ENCODE data around the gene HOXA5.

HOXA5 gene

DNA sequence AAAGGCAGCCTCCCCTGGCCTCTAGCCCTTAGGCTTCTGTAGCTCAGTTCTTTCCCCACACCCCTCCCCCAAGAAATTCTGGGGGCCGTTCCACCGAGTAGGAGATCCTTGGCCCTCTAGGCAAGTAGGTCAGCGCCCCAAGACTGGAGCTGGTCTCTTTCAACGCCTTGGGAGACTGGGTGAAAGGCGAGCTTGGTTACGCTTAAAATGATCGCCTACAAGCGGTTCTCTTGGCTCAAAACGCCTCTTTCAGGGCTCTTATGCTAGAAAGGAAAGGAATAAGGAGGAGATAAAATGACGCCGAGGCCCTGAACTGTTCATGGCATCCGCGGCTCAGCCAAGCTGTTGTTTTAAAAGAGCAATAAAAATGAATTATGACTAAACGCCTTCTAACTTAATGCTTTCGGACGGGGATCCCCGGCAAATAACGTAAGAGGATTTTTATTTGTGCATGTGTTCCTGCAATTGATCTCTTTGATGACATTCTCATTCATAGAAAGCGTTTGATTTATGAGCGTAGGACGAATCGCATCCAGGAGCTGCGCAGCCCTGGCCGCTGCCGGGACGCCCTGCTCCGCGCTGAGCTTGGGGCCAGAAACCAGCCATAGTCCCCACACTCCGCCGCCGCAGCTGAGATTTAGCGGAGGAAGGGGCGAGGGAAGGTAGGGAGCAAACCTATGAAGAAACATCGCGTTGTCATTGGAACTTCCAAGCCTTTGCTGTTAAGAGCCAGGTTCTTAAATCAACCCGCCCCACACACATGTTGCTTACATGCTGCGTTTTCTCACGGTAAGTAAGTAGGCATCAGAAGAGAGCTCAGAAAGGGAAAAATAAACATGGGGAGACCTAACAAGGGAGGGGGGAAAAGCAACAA is 44.7 kb downstream of the HOXA5 start:
- Histone ChIP-seq H3K9me3 (ENCODE audit: control insufficient read depth, insufficient read depth, low read depth, low read length) (no peaks in the 10 kb centered on the region), H3K27me3 (ENCODE audit: control insufficient read depth, insufficient read depth, low read length) (peaks cover 100% of the 10 kb centered on the region), H3K4me3 (ENCODE audit: low read depth, low read length) (peak overlapping the region; percentile 77), H3K27ac (ENCODE audit: low read depth, low read length) (no peak overlapping the region), H3K9ac (ENCODE audit: low read length) (peak overlapping the region; percentile 86), H3K36me3 (ENCODE audit: control insufficient read depth, insufficient read depth, low read length) (no peaks in the 10 kb centered on the region), H3K4me1 (ENCODE audit: control insufficient read depth, insufficient read depth, low read length) (peaks cover 50% of the 10 kb centered on the region)

DNA sequence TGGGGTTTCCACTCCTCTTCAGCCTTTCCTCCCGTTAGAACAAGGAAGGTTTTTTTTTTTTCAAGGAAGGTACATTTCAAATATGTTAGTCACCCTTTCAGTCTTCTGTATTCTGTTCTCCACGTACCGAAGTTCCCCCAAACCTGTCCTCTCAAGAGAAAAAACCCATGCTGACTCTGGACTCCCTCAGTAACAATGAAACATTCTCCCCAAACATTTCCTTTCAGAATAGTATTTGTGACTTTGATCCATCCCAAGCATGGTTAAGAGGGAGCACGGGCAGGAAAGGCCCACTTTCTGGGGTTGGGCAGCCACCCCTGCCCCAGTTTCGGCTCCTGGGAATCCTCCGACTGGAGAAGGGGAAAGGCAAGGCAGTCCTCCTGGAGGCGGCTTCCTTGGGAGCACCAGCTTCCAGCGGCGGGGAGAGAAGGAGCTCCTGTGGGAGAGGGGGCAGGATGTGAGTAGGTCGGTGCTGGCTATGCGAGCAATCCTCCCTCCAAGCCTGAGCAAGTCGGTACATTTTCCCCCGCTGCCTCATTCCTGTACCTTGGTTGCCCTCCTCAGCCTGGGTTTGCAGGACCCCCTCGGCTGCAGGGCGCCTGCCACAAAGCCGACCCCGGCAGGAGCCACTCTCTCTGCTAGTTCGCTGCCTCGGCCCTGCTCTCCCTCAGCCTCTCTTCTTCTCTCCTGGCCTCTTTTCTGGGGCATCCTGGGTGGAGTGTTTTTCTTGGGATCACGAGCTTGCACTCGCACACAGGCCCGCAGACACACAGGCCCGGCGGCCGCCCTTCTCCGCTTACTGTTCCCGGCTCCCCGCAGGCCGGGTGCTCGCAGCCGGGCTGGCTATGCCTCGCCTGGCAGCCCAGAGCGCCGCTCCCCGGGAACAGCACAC is 45.5 kb downstream of the HOXA5 start:
- Histone ChIP-seq H3K27me3 (ENCODE audit: control insufficient read depth, insufficient read depth, low read length) (peaks cover 100% of the 10 kb centered on the region), H3K9ac (ENCODE audit: low read length) (peak overlapping the region; percentile 86), H3K36me3 (ENCODE audit: control insufficient read depth, insufficient read depth, low read length) (no peaks in the 10 kb centered on the region), H3K4me3 (ENCODE audit: low read depth, low read length) (peak overlapping the region; percentile 77), H3K27ac (ENCODE audit: low read depth, low read length) (no peak overlapping the region), H3K4me1 (ENCODE audit: control insufficient read depth, insufficient read depth, low read length) (peaks cover 55% of the 10 kb centered on the region), H3K9me3 (ENCODE audit: control insufficient read depth, insufficient read depth, low read depth, low read length) (no peaks in the 10 kb centered on the region)

- Histone ChIP-seq H3K9ac (ENCODE audit: low read length) (peak overlapping the region; percentile 86), H3K27me3 (ENCODE audit: control insufficient read depth, insufficient read depth, low read length) (peaks cover 100% of the 10 kb centered on the region), H3K4me3 (ENCODE audit: low read depth, low read length) (peak overlapping the region; percentile 77), H3K4me1 (ENCODE audit: control insufficient read depth, insufficient read depth, low read length) (peaks cover 59% of the 10 kb centered on the region), H3K36me3 (ENCODE audit: control insufficient read depth, insufficient read depth, low read length) (no peaks in the 10 kb centered on the region), H3K9me3 (ENCODE audit: control insufficient read depth, insufficient read depth, low read depth, low read length) (no peaks in the 10 kb centered on the region), H3K27ac (ENCODE audit: low read depth, low read length) (peak overlapping the region; percentile 22; the same call in 1 of the 2 replicates)
Observed at GRCh38 chr7:27096768-27097514, 46.5 kb downstream of the HOXA5 start.

DNA sequence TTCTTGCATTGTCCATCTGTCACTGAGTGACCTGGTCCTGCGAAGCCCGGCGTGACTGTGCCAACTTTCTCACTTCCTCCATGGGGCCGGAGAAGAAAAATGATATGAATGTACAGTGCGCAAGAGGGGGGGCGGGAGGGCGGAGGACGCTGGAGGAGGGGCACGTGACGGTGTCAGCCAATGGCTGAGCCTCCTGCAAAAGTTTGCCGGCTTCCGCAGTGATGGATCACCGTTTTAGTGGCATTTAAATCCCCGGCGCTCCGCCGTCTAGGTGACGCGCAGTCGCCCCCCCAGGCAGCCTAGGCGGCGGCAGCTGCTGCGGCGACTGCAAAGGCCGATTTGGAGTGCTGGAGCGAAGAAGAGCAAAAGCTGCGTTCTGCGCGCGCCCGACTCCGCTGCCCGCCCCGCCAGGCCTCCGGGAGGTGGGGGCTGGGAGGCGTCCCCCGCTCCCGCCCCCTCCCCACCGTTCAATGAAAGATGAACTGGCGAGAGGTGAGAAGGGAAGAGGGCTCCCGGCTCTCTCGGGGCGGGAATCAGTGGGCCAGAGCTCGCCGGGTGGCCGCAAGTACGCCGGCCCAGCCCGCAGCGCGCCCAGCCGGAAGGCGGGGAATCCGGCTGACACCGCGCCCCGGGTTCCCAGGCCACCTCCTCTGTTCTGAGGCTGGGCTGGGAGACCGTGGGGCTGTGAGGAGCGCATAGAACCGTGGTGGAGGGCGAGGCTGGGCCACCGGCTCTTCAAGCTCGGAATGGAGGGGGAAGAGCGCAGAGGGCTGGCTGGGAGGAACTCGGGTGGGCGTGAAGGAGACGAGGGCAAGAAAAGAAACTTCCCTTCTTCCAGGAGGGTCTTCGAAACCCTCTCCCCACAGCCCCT is 47.3 kb downstream of the HOXA5 start, which contains the start of gene HOXA1:
Gene HOXA1 (minus strand): TSS at position 104 of the 871 bp plus-strand sequence. CDS start 88 bp downstream, at position 16.
- H3K27me3 ChIP-seq (ENCODE audit: control insufficient read depth, insufficient read depth, low read length) = peaks cover 99% of the 10 kb centered on the region
- H3K4me1 ChIP-seq (ENCODE audit: control insufficient read depth, insufficient read depth, low read length) = peaks cover 58% of the 10 kb centered on the region
- no peaks in the 10 kb centered on the region for H3K36me3 ChIP-seq (ENCODE audit: control insufficient read depth, insufficient read depth, low read length)
- peak within 1 kb of the TSS; percentile 22; the same call in 1 of the 2 replicates for H3K27ac ChIP-seq (ENCODE audit: low read depth, low read length)
- peak within 1 kb of the TSS; percentile 86 for H3K9ac ChIP-seq (ENCODE audit: low read length)
- peak within 1 kb of the TSS; percentile 77 for H3K4me3 ChIP-seq (ENCODE audit: low read depth, low read length)
- H3K9me3 ChIP-seq (ENCODE audit: control insufficient read depth, insufficient read depth, low read depth, low read length) = no peaks in the 10 kb centered on the region

DNA sequence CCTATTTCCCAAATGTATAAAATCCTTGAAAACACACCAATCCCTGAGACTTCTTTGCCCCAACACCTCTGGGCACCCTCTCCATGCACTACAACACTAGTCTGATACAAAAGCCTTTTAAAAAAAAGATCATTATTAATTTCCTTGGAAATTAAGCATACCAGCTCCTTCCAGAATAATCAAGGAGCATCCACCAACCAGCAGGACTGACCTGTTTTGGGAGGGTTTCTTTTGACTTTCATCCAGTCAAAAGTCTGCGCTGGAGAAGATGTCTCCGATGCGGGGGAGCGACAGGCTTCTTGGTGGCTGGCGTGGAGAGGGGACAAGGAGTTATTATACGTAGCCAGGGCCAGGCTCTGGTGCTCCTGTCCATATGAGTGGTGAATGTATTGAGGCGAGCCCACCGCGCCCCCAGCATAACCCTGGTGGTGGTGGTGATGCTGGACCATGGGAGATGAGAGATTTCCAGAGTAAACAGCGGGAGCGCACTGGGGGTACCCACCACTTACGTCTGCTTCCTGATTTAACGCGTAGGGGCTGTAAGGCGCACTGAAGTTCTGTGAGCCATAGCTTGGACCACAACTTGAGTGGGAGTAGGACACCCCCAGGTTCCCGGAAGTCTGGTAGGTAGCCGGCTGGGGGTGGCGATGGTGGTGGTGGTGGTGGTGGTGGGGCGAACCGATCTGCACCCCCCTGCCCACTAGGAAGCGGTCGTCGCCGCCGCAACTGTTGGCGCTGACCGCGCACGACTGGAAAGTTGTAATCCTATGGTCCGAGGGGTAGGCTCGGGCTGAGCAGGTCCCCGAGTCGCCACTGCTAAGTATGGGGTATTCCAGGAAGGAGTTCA is 48.2 kb downstream of the HOXA5 start:
- Histone ChIP-seq H3K27me3 (ENCODE audit: control insufficient read depth, insufficient read depth, low read length) (peaks cover 99% of the 10 kb centered on the region), H3K36me3 (ENCODE audit: control insufficient read depth, insufficient read depth, low read length) (no peaks in the 10 kb centered on the region), H3K27ac (ENCODE audit: low read depth, low read length) (no peak overlapping the region), H3K4me3 (ENCODE audit: low read depth, low read length) (peak overlapping the region; percentile 77), H3K9me3 (ENCODE audit: control insufficient read depth, insufficient read depth, low read depth, low read length) (no peaks in the 10 kb centered on the region), H3K4me1 (ENCODE audit: control insufficient read depth, insufficient read depth, low read length) (peaks cover 58% of the 10 kb centered on the region), H3K9ac (ENCODE audit: low read length) (peak overlapping the region; percentile 65)

DNA sequence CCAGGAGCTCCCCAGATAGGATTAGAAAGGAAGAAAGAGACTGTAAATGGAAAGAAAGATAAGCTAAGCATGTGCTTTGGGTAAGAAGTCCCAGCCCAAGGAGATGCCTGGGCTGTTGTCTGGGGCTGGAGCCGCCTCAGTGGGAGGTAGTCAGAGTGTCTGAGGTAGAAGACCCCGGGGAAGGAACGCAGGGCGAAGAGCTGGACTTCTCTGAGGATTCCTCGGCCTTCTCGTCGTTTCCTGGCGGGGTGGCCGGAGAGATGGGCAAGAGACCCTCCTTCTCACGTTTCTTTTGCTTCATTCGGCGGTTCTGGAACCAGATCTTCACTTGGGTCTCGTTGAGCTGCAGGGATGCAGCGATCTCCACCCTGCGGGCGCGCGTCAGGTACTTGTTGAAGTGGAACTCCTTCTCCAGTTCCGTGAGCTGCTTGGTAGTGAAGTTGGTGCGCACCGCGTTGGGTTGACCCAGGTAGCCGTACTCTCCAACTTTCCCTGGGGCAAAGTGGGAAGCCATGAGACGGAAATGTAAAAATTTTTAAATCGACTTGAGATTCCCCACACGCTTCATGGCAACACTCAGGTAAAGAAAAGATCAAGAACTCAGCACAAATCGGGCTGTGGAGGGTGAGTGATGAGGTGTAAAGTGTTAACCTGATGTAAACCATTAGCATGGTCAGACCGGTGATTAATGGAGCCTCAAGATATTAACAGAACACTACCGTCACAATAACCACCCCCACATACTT is 49.0 kb downstream of the HOXA5 start:
- Histone ChIP-seq H3K36me3 (ENCODE audit: control insufficient read depth, insufficient read depth, low read length) (no peaks in the 10 kb centered on the region), H3K9me3 (ENCODE audit: control insufficient read depth, insufficient read depth, low read depth, low read length) (no peaks in the 10 kb centered on the region), H3K27me3 (ENCODE audit: control insufficient read depth, insufficient read depth, low read length) (peaks cover 99% of the 10 kb centered on the region), H3K4me3 (ENCODE audit: low read depth, low read length) (peak overlapping the region; percentile 77), H3K4me1 (ENCODE audit: control insufficient read depth, insufficient read depth, low read length) (peaks cover 60% of the 10 kb centered on the region), H3K9ac (ENCODE audit: low read length) (peak overlapping the region; percentile 65), H3K27ac (ENCODE audit: low read depth, low read length) (no peak overlapping the region)

- no peaks in the 10 kb centered on the region for H3K9me3 ChIP-seq (ENCODE audit: control insufficient read depth, insufficient read depth, low read depth, low read length)
- no peak overlapping the region; the same call in 1 of the 2 replicates for H3K27ac ChIP-seq (ENCODE audit: low read depth, low read length)
- H3K36me3 ChIP-seq (ENCODE audit: control insufficient read depth, insufficient read depth, low read length) = no peaks in the 10 kb centered on the region
- H3K27me3 ChIP-seq (ENCODE audit: control insufficient read depth, insufficient read depth, low read length) = peaks cover 99% of the 10 kb centered on the region
- peak overlapping the region; percentile 77; the same call in 1 of the 2 replicates for H3K4me3 ChIP-seq (ENCODE audit: low read depth, low read length)
- H3K9ac ChIP-seq (ENCODE audit: low read length) = peak overlapping the region; percentile 5
- H3K4me1 ChIP-seq (ENCODE audit: control insufficient read depth, insufficient read depth, low read length) = peaks cover 60% of the 10 kb centered on the region
Observed at GRCh38 chr7:27093184-27093895, 50.1 kb downstream of the HOXA5 start.

GRCh38 chr7:27092819-27093110 is 50.7 kb downstream of the HOXA5 start:
- Histone ChIP-seq H3K4me1 (ENCODE audit: control insufficient read depth, insufficient read depth, low read length) (peaks cover 55% of the 10 kb centered on the region), H3K4me3 (ENCODE audit: low read depth, low read length) (peak overlapping the region; percentile 26; the same call in 1 of the 2 replicates), H3K36me3 (ENCODE audit: control insufficient read depth, insufficient read depth, low read length) (no peaks in the 10 kb centered on the region), H3K27me3 (ENCODE audit: control insufficient read depth, insufficient read depth, low read length) (peaks cover 99% of the 10 kb centered on the region), H3K9ac (ENCODE audit: low read length) (peak overlapping the region; percentile 18), H3K9me3 (ENCODE audit: control insufficient read depth, insufficient read depth, low read depth, low read length) (no peaks in the 10 kb centered on the region), H3K27ac (ENCODE audit: low read depth, low read length) (peak overlapping the region; percentile 36; the same call in 1 of the 2 replicates)
